ENCODE data around the gene NUDT14.

NUDT14 gene

DNA sequence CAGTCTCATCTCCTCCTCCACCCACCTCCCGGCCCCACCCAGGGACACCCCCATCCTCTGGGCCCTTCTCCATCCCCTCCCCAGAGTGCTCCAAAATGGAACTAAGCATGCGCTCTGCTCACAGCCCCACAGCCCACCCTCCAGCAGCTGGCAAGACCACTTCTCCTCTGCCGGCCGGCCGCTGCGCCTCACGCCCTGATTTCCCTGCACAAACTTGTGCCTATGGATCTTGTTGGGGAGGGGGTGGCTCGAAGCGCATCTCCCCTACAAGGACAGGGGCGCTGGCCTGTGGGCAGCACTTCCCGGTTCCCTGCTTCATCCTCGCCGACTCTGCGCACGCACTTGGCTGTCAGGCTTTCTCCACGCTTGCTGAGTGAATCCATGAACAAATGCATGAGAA, 19.5 kb upstream of the NUDT14 start:
- Histone ChIP-seq H3K36me3 (ENCODE audit: control insufficient read depth, insufficient read depth, low read length) (no peaks in the 10 kb centered on the region), H3K27me3 (replicated peaks; ENCODE audit: control insufficient read depth, insufficient read depth, low read length) (no peaks in the 10 kb centered on the region; the same call in 1 of the 2 replicates), H3K4me3 (replicated peaks; ENCODE audit: low read depth, low read length) (no peak overlapping the region)
- no peak for DNase-seq (ENCODE audit: extremely low read depth, insufficient read length)
- TF ChIP-seq, protein P1, sequence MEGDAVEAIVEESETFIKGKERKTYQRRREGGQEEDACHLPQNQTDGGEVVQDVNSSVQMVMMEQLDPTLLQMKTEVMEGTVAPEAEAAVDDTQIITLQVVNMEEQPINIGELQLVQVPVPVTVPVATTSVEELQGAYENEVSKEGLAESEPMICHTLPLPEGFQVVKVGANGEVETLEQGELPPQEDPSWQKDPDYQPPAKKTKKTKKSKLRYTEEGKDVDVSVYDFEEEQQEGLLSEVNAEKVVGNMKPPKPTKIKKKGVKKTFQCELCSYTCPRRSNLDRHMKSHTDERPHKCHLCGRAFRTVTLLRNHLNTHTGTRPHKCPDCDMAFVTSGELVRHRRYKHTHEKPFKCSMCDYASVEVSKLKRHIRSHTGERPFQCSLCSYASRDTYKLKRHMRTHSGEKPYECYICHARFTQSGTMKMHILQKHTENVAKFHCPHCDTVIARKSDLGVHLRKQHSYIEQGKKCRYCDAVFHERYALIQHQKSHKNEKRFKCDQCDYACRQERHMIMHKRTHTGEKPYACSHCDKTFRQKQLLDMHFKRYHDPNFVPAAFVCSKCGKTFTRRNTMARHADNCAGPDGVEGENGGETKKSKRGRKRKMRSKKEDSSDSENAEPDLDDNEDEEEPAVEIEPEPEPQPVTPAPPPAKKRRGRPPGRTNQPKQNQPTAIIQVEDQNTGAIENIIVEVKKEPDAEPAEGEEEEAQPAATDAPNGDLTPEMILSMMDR (IDR thresholded peaks at IDR 0.05; ENCODE audit: insufficient read depth, low read length, poor library complexity, severe bottlenecking), result no peak

DNA sequence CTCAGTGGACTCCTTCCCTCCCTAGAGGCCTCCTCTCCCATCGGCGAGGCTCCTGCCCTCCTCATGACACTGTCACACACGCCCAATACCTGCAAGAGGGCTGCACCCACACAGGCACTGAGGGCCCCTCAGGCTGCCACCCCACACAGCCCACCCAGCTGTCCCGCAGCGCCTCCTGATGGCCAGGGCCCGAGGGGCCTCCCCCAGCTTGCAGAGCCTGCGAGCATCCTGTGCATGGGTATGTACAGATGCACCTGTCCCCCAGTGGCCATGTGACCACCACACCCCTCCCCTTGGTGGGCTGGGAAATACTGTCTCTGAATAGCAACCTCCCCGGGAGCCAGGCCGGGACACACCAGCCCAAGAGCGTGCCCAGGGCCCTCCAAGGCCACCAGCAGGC, 19.0 kb upstream of the NUDT14 start:
- TF ChIP-seq, protein P1 (IDR thresholded peaks at IDR 0.05; ENCODE audit: insufficient read depth, low read length, poor library complexity, severe bottlenecking), result peak; percentile 44
- DNase-seq (ENCODE audit: extremely low read depth, insufficient read length), result no peak

DNA sequence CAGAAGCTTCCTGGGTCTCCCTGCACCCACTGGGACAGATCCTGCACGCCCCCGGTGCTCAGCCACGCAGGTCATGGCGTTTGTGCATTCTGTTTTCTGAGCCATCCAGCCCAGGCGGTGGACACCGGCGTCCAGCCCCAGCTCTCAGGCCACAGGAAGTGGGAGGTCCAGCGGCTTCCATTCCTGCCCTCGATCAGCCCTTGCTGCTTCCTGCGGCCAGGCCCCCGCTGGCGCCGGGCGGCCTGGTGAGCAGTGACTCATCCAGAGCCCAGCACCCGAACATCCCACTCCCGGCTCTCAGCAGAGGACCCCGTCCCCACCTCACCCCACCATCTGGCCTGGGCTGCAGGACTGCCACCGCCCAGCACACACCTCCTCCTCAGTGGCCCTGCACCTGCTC, 18.0 kb upstream of the NUDT14 start:
- TF ChIP-seq, protein P1 (IDR thresholded peaks at IDR 0.05; ENCODE audit: insufficient read depth, low read length, poor library complexity, severe bottlenecking), result no peak
- Histone ChIP-seq H3K36me3 (ENCODE audit: control insufficient read depth, insufficient read depth, low read length) (no peaks in the 10 kb centered on the region), H3K4me3 (replicated peaks; ENCODE audit: low read depth, low read length) (no peak overlapping the region), H3K27me3 (replicated peaks; ENCODE audit: control insufficient read depth, insufficient read depth, low read length) (no peaks in the 10 kb centered on the region; the same call in 1 of the 2 replicates)
- DNase-seq (ENCODE audit: extremely low read depth, insufficient read length), result no peak

More for the DNA sequence above, 19.0 kb upstream of the NUDT14 start:
- Histone ChIP-seq H3K36me3 (ENCODE audit: control insufficient read depth, insufficient read depth, low read length) (no peaks in the 10 kb centered on the region), H3K27me3 (replicated peaks; ENCODE audit: control insufficient read depth, insufficient read depth, low read length) (no peaks in the 10 kb centered on the region; the same call in 1 of the 2 replicates), H3K4me3 (replicated peaks; ENCODE audit: low read depth, low read length) (no peak overlapping the region)

DNA sequence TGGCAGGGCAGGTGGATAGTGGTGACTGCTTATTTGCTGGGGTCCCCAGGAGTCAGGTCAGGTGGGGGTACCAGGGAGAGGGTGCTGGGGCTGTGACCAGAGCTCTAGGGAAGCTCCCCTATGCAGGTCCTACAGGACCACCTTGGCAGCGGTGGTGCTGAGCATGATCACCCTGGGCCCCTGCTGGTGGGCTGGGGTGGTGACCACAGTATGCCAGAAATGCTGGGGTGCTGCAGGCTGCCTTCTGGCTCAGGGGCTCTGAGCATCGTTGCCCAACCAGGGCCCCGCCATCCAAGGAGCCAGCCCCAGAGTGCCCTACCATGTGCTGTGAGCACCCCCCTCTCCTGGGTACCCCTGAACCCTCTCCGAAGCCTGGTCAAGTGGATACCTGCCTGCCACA, 17.5 kb upstream of the NUDT14 start:
- Histone ChIP-seq H3K4me3 (replicated peaks; ENCODE audit: low read depth, low read length) (no peak overlapping the region), H3K27me3 (replicated peaks; ENCODE audit: control insufficient read depth, insufficient read depth, low read length) (no peaks in the 10 kb centered on the region; the same call in 1 of the 2 replicates), H3K36me3 (ENCODE audit: control insufficient read depth, insufficient read depth, low read length) (no peaks in the 10 kb centered on the region)
- no peak for DNase-seq (ENCODE audit: extremely low read depth, insufficient read length)
- TF ChIP-seq, protein P1 (IDR thresholded peaks at IDR 0.05; ENCODE audit: insufficient read depth, low read length, poor library complexity, severe bottlenecking), result no peak

DNA sequence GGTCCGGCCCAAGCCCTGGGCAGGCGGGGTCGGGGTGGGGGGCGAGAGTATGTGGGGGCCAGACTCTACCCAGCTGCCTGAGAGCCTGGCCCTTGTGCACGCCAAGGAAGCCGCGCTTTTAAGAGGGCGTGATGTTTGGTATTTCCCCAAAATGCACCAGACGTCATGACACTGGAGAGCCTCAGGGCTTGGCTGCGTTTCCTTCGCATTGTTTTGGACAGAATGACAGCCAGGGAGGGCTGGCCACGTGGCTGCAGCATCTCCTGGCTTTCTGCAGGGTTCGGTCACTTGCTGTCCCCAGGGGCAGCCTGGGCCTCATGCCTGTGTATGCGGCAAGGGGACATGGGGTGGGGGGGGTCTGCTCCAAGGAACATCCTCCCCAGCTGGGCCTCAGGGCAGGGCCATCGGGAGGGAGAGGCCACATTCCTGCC, 16.1 kb upstream of the NUDT14 start:
- TF ChIP-seq, protein P1 (IDR thresholded peaks at IDR 0.05; ENCODE audit: insufficient read depth, low read length, poor library complexity, severe bottlenecking), result no peak
- no peaks in the 10 kb centered on the region; the same call in 1 of the 2 replicates for H3K27me3 ChIP-seq (replicated peaks; ENCODE audit: control insufficient read depth, insufficient read depth, low read length)
- DNase-seq (ENCODE audit: extremely low read depth, insufficient read length), result no peak
- no peaks in the 10 kb centered on the region for H3K36me3 ChIP-seq (ENCODE audit: control insufficient read depth, insufficient read depth, low read length)
- no peak overlapping the region for H3K4me3 ChIP-seq (replicated peaks; ENCODE audit: low read depth, low read length)

All from GM06990 (cell line).